Keratinocyte (primary cell): ENCODE measurements around the gene NR6A1. TPM values are rescaled to one million over a fixed set of nuclear protein-coding genes. Genes with fewer than 3 reads are reported as not detected.

Experiments
- DNase-seq: peaks from one replicate; pipeline ENCODE4 v3.0.0-alpha.2; 2011; ENCODE audit warnings: low read depth, missing footprints, low spot score
- FAIRE-seq: peaks from 2 replicates; lab custom pipeline; 2011; peaks lifted over from hg19 to GRCh38; lab: Jason Lieb, UNC
- H2AFZ ChIP-seq: 2 replicates; pipeline ENCODE4 v1.6.0; 2012; ENCODE audit warnings: low read length, control low read depth, inconsistent platforms; ENCODE audit not compliant: control insufficient read depth
- H3K27ac ChIP-seq: 2 replicates; pipeline ENCODE4 v1.5.1; 2011; ENCODE audit warnings: low read length; ENCODE audit not compliant: control insufficient read depth, insufficient read depth
- H3K27me3 ChIP-seq: 3 replicates; pipeline ENCODE4 v1.6.0; 2011; ENCODE audit warnings: low read length; ENCODE audit not compliant: control insufficient read depth, insufficient read depth; ENCODE audit errors: extremely low read depth
- H3K36me3 ChIP-seq, 2 experiments: 2 replicates in 1 of 2; 3 replicates in 1 of 2; pipeline ENCODE4 v1.5.1; 2011; ENCODE audit warnings: low read length in 2 of 2, mild to moderate bottlenecking in 1 of 2; ENCODE audit not compliant: control insufficient read depth in 2 of 2, insufficient read depth in 2 of 2; ENCODE audit errors: extremely low read depth in 1 of 2
- H3K4me1 ChIP-seq: 3 replicates; pipeline ENCODE4 v1.5.1; 2011; ENCODE audit warnings: low read length; ENCODE audit not compliant: control insufficient read depth, insufficient read depth; ENCODE audit errors: extremely low read depth
- H3K4me2 ChIP-seq: 3 replicates; pipeline ENCODE4 v1.6.0; 2011; ENCODE audit warnings: low read depth, low read length; ENCODE audit not compliant: control insufficient read depth, insufficient read depth; ENCODE audit errors: extremely low read depth
- H3K4me3 ChIP-seq, 3 experiments: fragments of 200-600 bp in 1 of 3; sonication (generic) in 1 of 3; 2 replicates in 2 of 3; 3 replicates in 1 of 3; pipeline ENCODE4 v1.5.1; 2011 to 2016; ENCODE audit warnings: low read length in 3 of 3, mild to moderate bottlenecking in 3 of 3, control low read depth in 2 of 3, inconsistent platforms in 1 of 3, low read depth in 1 of 3, mixed read lengths in 1 of 3, mixed run types in 1 of 3, moderate library complexity in 1 of 3; ENCODE audit not compliant: control insufficient read depth in 2 of 3, insufficient read depth in 2 of 3; ENCODE audit errors: extremely low read depth in 1 of 3
- H3K79me2 ChIP-seq: 2 replicates; pipeline ENCODE4 v1.6.0; 2012; ENCODE audit warnings: low read length; ENCODE audit not compliant: control insufficient read depth, insufficient read depth
- H3K9ac ChIP-seq: 3 replicates; pipeline ENCODE4 v1.6.0; 2011; ENCODE audit warnings: low read length; ENCODE audit not compliant: control insufficient read depth, insufficient read depth; ENCODE audit errors: extremely low read depth
- H3K9me1 ChIP-seq: 3 replicates; pipeline ENCODE4 v1.6.0; 2011; ENCODE audit warnings: low read length; ENCODE audit not compliant: control insufficient read depth, insufficient read depth; ENCODE audit errors: extremely low read depth
- H3K9me3 ChIP-seq: 2 replicates; pipeline ENCODE4 v1.5.1; 2012; ENCODE audit warnings: low read depth, low read length; ENCODE audit not compliant: control insufficient read depth
- H4K20me1 ChIP-seq: 3 replicates; pipeline ENCODE4 v1.6.0; 2011; ENCODE audit warnings: low read length; ENCODE audit not compliant: control insufficient read depth, insufficient read depth; ENCODE audit errors: extremely low read depth
- EZH2 ChIP-seq: IDR thresholded peaks from one replicate; pipeline ENCODE4 v1.6.1; 2012; ENCODE audit warnings: inconsistent platforms, mild to moderate bottlenecking, low read length, moderate library complexity
- dilution Hi-C: fragments of 300-500 bp; cut with MboI; formaldehyde crosslinking; loops from one replicate; pipeline ENCODE4 v1.7.0; 2020; ENCODE audit warnings: low sequenced_read_pairs; ENCODE audit not compliant: extremely low pct_ligation_motif_present
- polyA plus RNA-seq, 5 experiments: library from polyadenylated mRNA; depleted of rRNA in 3 of 5; stranded (reverse) in 3 of 5; stranded (forward) in 1 of 5; unstranded in 1 of 5; fragments of >200 nt; gene quantifications; 1 replicate in 1 of 5; 2 replicates in 3 of 5; 3 replicates in 1 of 5; pipeline versions ENCODE4 v1.2.1 to v1.2.3, GENCODE V29; 2011 to 2012; ENCODE audit warnings: missing spikeins in 2 of 5, low read depth in 1 of 5, low replicate concordance in 1 of 5
- TF ChIP-seq, protein P1 (sequence below), 3 experiments: IDR thresholded peaks in 1 of 3; conservative IDR thresholded peaks in 1 of 3; optimal IDR thresholded peaks in 1 of 3; 2 replicates in 2 of 3; 3 replicates in 1 of 3; pipeline versions ENCODE3 to v1.5.1; 2011; ENCODE audit warnings: low read length in 3 of 3, mild to moderate bottlenecking in 3 of 3, moderate library complexity in 2 of 3, control low read depth in 1 of 3, inconsistent platforms in 1 of 3; ENCODE audit not compliant: insufficient read depth in 2 of 3; ENCODE audit errors: extremely low read depth in 1 of 3

The NR6A1 gene
- polyA plus RNA-seq, 1 donor (not counting 4 experiments of a cell fraction or from before 2014, with no cell fraction given) = 1.8 TPM

DNA sequence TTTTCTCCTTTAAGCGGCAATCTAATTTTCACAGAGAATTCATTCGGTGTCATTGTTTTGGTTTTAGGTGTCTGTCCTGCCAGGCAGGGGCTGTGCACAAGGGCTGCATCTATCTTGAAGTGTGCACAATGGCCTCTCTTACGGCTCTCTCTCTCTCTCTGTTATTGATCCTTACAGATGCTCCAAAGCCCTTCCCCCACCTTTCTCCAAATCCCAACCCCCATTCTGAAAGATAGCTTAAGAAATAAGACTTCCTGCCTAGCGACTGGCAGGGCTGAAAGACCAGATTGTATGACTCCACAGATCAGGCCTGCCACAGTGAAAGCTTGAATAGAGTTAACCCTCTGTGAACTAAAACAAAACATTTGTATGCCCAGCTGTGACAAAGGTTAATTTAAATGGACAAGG, 177.5 kb downstream of the NR6A1 start:
- Histone ChIP-seq H3K9ac (no peak overlapping the region), H3K4me2 (no peak overlapping the region), H3K4me1 (peaks cover 3% of the 10 kb centered on the region), H3K4me3 (no peak overlapping the region), H3K9me3 (no peaks in the 10 kb centered on the region), H3K36me3 (no peaks in the 10 kb centered on the region), H4K20me1 (no peaks in the 10 kb centered on the region), H3K27me3 (no peaks in the 10 kb centered on the region), H3K27ac (no peak overlapping the region), H2AFZ (no peak overlapping the region), H3K9me1 (no peaks in the 10 kb centered on the region), H3K79me2 (no peaks in the 10 kb centered on the region)
- TF ChIP-seq EZH2 = no peak
- TF ChIP-seq, protein P1, sequence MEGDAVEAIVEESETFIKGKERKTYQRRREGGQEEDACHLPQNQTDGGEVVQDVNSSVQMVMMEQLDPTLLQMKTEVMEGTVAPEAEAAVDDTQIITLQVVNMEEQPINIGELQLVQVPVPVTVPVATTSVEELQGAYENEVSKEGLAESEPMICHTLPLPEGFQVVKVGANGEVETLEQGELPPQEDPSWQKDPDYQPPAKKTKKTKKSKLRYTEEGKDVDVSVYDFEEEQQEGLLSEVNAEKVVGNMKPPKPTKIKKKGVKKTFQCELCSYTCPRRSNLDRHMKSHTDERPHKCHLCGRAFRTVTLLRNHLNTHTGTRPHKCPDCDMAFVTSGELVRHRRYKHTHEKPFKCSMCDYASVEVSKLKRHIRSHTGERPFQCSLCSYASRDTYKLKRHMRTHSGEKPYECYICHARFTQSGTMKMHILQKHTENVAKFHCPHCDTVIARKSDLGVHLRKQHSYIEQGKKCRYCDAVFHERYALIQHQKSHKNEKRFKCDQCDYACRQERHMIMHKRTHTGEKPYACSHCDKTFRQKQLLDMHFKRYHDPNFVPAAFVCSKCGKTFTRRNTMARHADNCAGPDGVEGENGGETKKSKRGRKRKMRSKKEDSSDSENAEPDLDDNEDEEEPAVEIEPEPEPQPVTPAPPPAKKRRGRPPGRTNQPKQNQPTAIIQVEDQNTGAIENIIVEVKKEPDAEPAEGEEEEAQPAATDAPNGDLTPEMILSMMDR (optimal IDR thresholded peaks at IDR 0.05 in 1 of 3, IDR thresholded peaks at IDR 0.05 in 1 of 3, conservative IDR thresholded peaks at IDR 0.05 in 1 of 3; ENCODE audit: extremely low read depth in 1 of 3, insufficient read depth in 2 of 3, low read length in 3 of 3) = no peak
- FAIRE-seq (no peak), DNase-seq (no peak)
- dilution Hi-C loops = no loop called here

DNA sequence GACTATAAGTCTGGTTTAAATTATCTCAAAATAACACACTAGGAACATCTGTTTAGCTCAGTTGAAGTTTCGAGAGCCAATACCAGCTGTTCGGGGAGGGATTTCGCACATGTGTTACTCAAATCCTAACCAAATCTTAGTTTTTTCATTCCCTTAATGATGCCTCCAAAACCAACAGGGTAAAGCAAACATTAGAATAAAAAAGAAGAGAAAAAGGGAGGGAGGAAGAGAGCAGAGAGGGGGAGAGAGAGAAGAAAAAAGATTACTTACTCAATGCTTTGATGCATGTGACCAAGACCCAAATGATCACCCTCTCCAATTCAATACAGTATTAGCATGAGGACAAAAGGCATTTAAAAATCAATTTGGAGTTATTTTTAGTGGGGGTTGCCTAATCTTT, 177.9 kb downstream of the NR6A1 start:
- Histone ChIP-seq H3K36me3 (no peaks in the 10 kb centered on the region), H3K9ac (no peak overlapping the region), H2AFZ (no peak overlapping the region), H3K4me2 (no peak overlapping the region), H3K27me3 (no peaks in the 10 kb centered on the region), H3K4me1 (peaks cover 3% of the 10 kb centered on the region), H3K27ac (no peak overlapping the region), H3K4me3 (no peak overlapping the region), H3K9me1 (no peaks in the 10 kb centered on the region), H4K20me1 (no peaks in the 10 kb centered on the region), H3K79me2 (no peaks in the 10 kb centered on the region), H3K9me3 (no peaks in the 10 kb centered on the region)
- FAIRE-seq (no peak), DNase-seq (no peak)
- TF ChIP-seq EZH2 = no peak
- TF ChIP-seq, protein P1 (optimal IDR thresholded peaks at IDR 0.05 in 1 of 3, IDR thresholded peaks at IDR 0.05 in 1 of 3, conservative IDR thresholded peaks at IDR 0.05 in 1 of 3; ENCODE audit: extremely low read depth in 1 of 3, insufficient read depth in 2 of 3, low read length in 3 of 3) = no peak
- dilution Hi-C loops = no loop called here
